ENCODE data around the gene GPC6.
"Not testable (repeated sequence)": the region's sequence is repeated elsewhere in the genome, so short reads cannot be mapped to it uniquely, and the experiment has no call there.

Gene GPC6

DNA sequence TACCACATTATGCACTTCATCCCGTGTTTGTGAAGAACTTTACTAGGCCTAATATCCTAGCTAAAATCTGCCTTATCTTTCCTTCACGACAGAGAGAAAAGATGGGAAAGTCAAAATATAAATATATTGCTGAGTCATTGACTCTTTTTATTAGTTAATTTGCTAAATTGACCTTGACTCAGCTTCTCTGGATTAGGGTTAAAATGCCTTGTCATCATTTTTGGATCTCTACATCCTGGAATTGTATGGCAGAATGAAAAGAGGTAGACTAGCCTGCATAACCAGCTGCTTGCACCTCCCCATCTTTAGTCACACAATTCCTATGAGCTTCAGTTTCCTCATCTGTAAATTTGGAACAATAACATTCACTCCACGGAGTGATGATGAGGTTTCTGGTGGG is 972.5 kb downstream of the GPC6 start:
- DNase-seq (ENCODE audit: low read depth) = no peak
- TF ChIP-seq, protein P1, sequence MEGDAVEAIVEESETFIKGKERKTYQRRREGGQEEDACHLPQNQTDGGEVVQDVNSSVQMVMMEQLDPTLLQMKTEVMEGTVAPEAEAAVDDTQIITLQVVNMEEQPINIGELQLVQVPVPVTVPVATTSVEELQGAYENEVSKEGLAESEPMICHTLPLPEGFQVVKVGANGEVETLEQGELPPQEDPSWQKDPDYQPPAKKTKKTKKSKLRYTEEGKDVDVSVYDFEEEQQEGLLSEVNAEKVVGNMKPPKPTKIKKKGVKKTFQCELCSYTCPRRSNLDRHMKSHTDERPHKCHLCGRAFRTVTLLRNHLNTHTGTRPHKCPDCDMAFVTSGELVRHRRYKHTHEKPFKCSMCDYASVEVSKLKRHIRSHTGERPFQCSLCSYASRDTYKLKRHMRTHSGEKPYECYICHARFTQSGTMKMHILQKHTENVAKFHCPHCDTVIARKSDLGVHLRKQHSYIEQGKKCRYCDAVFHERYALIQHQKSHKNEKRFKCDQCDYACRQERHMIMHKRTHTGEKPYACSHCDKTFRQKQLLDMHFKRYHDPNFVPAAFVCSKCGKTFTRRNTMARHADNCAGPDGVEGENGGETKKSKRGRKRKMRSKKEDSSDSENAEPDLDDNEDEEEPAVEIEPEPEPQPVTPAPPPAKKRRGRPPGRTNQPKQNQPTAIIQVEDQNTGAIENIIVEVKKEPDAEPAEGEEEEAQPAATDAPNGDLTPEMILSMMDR (conservative IDR thresholded peaks at IDR 0.05; ENCODE audit: low read depth, low read length) = no peak
- no peak overlapping the region for H3K4me3 ChIP-seq (ENCODE audit: low read depth, low read length)

DNA sequence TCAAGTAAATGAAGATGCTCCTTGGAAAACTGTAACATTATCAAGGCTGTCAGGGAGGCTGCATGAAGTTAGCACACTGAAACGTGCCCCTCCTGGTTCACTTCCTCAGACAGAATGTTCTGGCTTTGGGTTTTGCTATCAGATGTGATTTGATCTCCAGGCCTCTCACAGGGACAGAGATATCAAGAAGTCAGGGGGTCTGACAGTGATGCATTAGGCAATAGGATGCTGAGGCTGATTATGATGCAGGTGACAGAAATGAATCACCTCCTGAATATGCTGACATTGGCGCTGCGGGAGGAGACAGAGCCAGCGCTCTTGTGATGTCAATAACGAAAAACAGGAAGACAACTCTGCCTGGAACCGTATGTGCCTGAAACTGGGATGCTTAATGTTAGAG is 974.4 kb downstream of the GPC6 start:
- DNase-seq (ENCODE audit: low read depth) = no peak
- no peak overlapping the region for H3K4me3 ChIP-seq (ENCODE audit: low read depth, low read length)
- TF ChIP-seq, protein P1 (conservative IDR thresholded peaks at IDR 0.05; ENCODE audit: low read depth, low read length) = no peak

DNA sequence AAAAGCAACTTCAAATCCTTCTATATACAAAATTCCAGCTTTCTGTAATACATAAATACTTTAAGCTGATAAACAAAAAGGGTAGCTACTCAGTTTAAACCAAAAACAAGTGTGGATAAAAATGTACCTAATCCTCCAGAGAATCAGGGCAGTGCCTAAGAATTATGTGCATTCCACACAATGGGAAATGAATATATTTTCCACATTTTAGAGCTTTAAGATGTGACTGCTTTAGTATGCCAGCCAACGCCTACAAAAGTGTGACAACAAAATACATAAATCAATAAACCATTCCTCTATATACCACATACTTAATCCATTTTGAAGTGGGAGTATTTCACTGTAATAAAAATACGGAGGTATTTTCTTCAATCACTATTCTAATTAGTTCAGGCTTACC is 977.6 kb downstream of the GPC6 start:
- TF ChIP-seq, protein P1 (conservative IDR thresholded peaks at IDR 0.05; ENCODE audit: low read depth, low read length) = no peak
- H3K4me3 ChIP-seq (ENCODE audit: low read depth, low read length) = no peak overlapping the region
- DNase-seq (ENCODE audit: low read depth) = no peak

DNA sequence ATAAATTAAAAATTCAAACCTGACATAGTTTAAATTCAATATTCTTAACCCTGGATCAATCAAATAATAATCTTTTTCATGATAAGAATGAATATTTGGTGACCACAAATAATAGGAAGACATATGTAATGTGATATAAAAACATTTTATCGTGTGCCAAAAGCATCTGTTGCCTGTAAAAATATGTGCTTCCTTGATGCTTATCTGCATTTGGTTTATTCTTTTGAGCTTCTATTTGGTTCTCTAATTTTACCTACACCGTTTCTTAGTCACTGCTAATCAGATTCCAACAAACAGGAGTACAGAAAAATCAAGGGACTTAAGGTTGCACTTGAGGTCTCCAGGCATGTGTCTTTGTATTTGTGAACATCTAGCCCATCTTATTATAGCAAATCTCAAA is 978.3 kb downstream of the GPC6 start:
- TF ChIP-seq, protein P1 (conservative IDR thresholded peaks at IDR 0.05; ENCODE audit: low read depth, low read length) = no peak
- no peak overlapping the region for H3K4me3 ChIP-seq (ENCODE audit: low read depth, low read length)
- DNase-seq (ENCODE audit: low read depth) = no peak

DNA sequence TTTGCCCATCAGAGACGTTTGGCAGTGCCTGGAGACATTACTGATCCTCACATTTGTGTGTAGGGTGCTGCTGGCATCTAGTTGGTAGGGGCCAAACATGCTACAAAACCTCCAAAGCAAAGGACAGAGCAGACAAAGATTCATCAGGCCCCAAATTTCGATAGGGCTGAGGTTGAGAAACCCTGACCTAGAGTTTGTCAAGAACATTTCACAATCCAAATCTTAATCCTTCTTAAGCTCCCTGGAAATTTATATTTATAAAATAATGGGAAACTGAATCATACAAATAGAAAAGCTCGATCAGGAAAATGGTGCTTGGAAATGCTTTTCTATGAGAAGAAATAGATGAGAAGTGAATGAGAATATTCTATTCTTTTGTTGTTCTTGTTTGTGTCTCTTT is 979.3 kb downstream of the GPC6 start:
- no peak for DNase-seq (ENCODE audit: low read depth)
- TF ChIP-seq, protein P1 (conservative IDR thresholded peaks at IDR 0.05; ENCODE audit: low read depth, low read length) = no peak
- no peak overlapping the region for H3K4me3 ChIP-seq (ENCODE audit: low read depth, low read length)

DNA sequence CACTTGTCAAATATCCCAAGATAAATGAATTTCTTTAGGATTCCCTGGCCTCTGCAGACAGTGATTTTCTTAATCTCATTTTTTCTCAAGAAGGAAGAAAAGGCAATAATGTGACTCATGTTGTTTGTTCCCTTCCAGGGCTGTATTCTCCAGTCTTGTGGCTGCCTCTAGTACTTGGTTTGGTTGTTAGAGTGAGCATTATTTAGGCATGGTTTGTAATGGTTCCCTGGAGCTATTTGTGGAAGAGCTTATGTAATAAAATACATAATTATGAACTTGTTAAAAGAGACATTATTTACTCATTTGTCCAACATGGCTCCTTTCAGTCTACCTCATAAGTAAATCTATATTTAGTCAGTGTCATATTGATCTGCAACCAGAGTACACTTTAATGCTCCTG is 982.5 kb downstream of the GPC6 start:
- TF ChIP-seq, protein P1 (conservative IDR thresholded peaks at IDR 0.05; ENCODE audit: low read depth, low read length) = no peak
- DNase-seq (ENCODE audit: low read depth) = peak; percentile 55
- no peak overlapping the region for H3K4me3 ChIP-seq (ENCODE audit: low read depth, low read length)

DNA sequence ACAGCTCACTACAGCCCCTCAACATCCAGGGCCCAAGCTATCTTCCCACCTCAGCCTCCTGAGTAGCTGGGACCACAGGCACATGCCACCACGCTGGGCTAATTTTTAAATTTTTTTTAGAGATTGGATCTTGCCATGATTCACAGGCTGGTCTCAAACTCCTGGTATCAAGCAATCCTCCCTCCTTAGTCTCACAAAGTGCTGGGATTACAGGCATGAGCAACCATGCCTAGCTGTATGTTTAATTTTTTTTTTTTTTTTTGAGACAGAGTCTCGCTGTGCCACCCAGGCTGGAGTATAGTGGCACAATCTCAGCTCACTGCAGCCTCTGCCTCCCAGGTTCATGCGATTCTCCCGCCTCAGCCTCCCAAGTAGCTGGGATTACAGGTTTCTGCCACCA is 983.3 kb downstream of the GPC6 start:
- not testable (repeated sequence) for DNase-seq (ENCODE audit: low read depth); H3K4me3 ChIP-seq (ENCODE audit: low read depth, low read length)

DNA sequence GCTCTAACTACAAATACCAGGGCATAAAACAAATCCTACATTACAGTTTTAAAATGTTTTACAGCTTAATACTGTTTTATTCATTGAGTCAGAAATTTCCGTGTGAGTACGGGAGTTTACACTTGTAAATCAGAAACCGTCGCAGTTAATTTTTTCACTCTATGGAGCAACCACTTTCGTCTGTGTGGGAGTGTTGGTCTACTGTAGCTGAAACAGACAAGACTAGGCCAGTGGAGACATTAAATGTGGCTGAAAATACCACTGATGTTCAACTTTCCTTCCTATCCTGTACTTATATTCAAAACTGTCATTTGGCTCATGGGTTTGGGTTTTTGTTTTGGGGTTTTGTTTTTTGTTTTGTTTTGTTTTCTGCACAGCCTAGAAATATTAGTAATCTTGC is 984.2 kb downstream of the GPC6 start:
- TF ChIP-seq, protein P1 (conservative IDR thresholded peaks at IDR 0.05; ENCODE audit: low read depth, low read length) = no peak
- no peak for DNase-seq (ENCODE audit: low read depth)
- H3K4me3 ChIP-seq (ENCODE audit: low read depth, low read length) = no peak overlapping the region

Data from choroid plexus epithelial cell (primary cell).